HS-5 (cell line): ENCODE measurements around the gene COL9A2.

ENCODE experiments used
- DNase-seq: peaks from one replicate; pipeline ENCODE4 v3.0.0-alpha.2; 2012; ENCODE audit warnings: low read depth

The COL9A2 gene

GRCh38 chr1:40318476-40318875, 1.4 kb upstream of the COL9A2 start:
- DNase-seq: no peak

GRCh38 chr1:40317394-40318074, 448 bp upstream of the COL9A2 start:
- no peak for DNase-seq

GRCh38 chr1:40315795-40316594, 1.1 kb downstream of the COL9A2 start:
- no peak for DNase-seq

- DNase-seq: no peak
Observed at GRCh38 chr1:40315239-40315794, 1.8 kb downstream of the COL9A2 start.

- no peak for DNase-seq
Observed at GRCh38 chr1:40314721-40315238, 2.3 kb downstream of the COL9A2 start.

- DNase-seq: no peak
Observed at GRCh38 chr1:40313958-40314720, 2.9 kb downstream of the COL9A2 start.

- no peak for DNase-seq
Observed at GRCh38 chr1:40313329-40313957, 3.6 kb downstream of the COL9A2 start.

GRCh38 chr1:40312238-40313205, 4.6 kb downstream of the COL9A2 start:
- DNase-seq: no peak

- no peak for DNase-seq
Observed at GRCh38 chr1:40311692-40312091, 5.4 kb downstream of the COL9A2 start.

GRCh38 chr1:40310983-40311642, 6.0 kb downstream of the COL9A2 start:
- no peak for DNase-seq

GRCh38 chr1:40310129-40310461, 7.0 kb downstream of the COL9A2 start:
- DNase-seq: no peak

GRCh38 chr1:40309374-40310128, 7.5 kb downstream of the COL9A2 start:
- no peak for DNase-seq

GRCh38 chr1:40308036-40308727, 8.9 kb downstream of the COL9A2 start:
- no peak for DNase-seq

- DNase-seq: no peak
Observed at GRCh38 chr1:40307186-40307585, 9.9 kb downstream of the COL9A2 start.

GRCh38 chr1:40306296-40306695, 10.8 kb downstream of the COL9A2 start:
- DNase-seq: no peak

- no peak for DNase-seq
Observed at GRCh38 chr1:40305871-40306270, 11.2 kb downstream of the COL9A2 start.

- DNase-seq: no peak
Observed at GRCh38 chr1:40305451-40305850, 11.6 kb downstream of the COL9A2 start.

GRCh38 chr1:40303790-40304189, 13.3 kb downstream of the COL9A2 start:
- no peak for DNase-seq
